GM23248 (cell line): ENCODE results near the gene DNLZ.

Source experiments
- EZH2 ChIP-seq: fragments of 200-600 bp; sonication (generic); IDR thresholded peaks from 2 replicates; pipeline ENCODE4 v1.6.1; 2018; ENCODE audit warnings: antibody characterized with exemption, mild to moderate bottlenecking; ENCODE audit not compliant: insufficient read depth, poor library complexity, severe bottlenecking
- EZH2phosphoT487 ChIP-seq: fragments of 200-600 bp; sonication (generic); IDR thresholded peaks from 2 replicates; pipeline ENCODE4 v1.6.1; 2018; ENCODE audit warnings: antibody characterized with exemption, moderate library complexity, mild to moderate bottlenecking, low read depth; ENCODE audit not compliant: insufficient read depth

- TF ChIP-seq EZH2: no peak
- no peak for TF ChIP-seq EZH2phosphoT487
Observed at GRCh38 chr9:136316271-136316751, 47.2 kb downstream of the DNLZ start.
